BE2C (cell line): ENCODE data around the gene DDX21.

Experiments used
- DNase-seq: peaks from one replicate; pipeline ENCODE4 v3.0.0-alpha.2; 2020
- H3K27me3 ChIP-seq: fragments of 250-450 bp; sonication (Bioruptor Pico); 2 replicates; pipeline ENCODE4 v1.5.1; 2020; ENCODE audit warnings: mild to moderate bottlenecking
- H3K36me3 ChIP-seq: fragments of 250-450 bp; sonication (Bioruptor Pico); 2 replicates; pipeline ENCODE4 v1.5.1; 2020; ENCODE audit warnings: mild to moderate bottlenecking
- H3K4me1 ChIP-seq: fragments of 250-450 bp; sonication (Bioruptor Pico); 2 replicates; pipeline ENCODE4 v1.5.1; 2020
- H3K4me3 ChIP-seq: 2 replicates; pipeline ENCODE4 v1.5.1; 2011; ENCODE audit warnings: low read depth, low read length
- H3K9me3 ChIP-seq: fragments of 250-450 bp; sonication (Bioruptor Pico); 2 replicates; pipeline ENCODE4 v1.5.1; 2020
- TF ChIP-seq, protein P1 (sequence below): IDR thresholded peaks from 2 replicates; pipeline ENCODE4 v1.5.1; 2012; ENCODE audit warnings: mild to moderate bottlenecking, low read depth, low read length

Gene DDX21

DNA sequence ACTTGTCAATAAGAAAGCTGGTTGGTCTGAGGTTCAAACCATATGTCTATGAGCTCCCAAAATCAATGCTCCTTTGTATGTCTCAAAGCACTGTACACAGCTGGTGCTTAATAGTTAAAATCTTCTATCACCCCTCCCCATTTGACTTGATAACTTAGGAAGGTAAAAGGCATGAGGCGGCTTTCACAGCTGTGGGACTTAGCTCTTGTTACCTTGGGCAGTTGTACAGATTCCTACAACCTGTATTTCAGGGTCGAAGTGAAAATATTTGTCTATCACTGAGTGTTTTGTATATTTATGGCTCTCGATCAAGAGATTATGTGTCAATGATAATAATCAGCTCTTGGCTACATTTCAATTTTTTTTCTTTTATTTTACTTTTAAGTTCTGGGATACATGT, 31.6 kb downstream of the DDX21 start:
- H3K4me1 ChIP-seq = no peaks in the 10 kb centered on the region
- H3K4me3 ChIP-seq = no peak overlapping the region
- no peaks in the 10 kb centered on the region for H3K27me3 ChIP-seq
- H3K9me3 ChIP-seq = no peaks in the 10 kb centered on the region
- DNase-seq = no peak
- H3K36me3 ChIP-seq = peaks cover 23% of the 10 kb centered on the region
- TF ChIP-seq, protein P1, sequence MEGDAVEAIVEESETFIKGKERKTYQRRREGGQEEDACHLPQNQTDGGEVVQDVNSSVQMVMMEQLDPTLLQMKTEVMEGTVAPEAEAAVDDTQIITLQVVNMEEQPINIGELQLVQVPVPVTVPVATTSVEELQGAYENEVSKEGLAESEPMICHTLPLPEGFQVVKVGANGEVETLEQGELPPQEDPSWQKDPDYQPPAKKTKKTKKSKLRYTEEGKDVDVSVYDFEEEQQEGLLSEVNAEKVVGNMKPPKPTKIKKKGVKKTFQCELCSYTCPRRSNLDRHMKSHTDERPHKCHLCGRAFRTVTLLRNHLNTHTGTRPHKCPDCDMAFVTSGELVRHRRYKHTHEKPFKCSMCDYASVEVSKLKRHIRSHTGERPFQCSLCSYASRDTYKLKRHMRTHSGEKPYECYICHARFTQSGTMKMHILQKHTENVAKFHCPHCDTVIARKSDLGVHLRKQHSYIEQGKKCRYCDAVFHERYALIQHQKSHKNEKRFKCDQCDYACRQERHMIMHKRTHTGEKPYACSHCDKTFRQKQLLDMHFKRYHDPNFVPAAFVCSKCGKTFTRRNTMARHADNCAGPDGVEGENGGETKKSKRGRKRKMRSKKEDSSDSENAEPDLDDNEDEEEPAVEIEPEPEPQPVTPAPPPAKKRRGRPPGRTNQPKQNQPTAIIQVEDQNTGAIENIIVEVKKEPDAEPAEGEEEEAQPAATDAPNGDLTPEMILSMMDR = no peak

DNA sequence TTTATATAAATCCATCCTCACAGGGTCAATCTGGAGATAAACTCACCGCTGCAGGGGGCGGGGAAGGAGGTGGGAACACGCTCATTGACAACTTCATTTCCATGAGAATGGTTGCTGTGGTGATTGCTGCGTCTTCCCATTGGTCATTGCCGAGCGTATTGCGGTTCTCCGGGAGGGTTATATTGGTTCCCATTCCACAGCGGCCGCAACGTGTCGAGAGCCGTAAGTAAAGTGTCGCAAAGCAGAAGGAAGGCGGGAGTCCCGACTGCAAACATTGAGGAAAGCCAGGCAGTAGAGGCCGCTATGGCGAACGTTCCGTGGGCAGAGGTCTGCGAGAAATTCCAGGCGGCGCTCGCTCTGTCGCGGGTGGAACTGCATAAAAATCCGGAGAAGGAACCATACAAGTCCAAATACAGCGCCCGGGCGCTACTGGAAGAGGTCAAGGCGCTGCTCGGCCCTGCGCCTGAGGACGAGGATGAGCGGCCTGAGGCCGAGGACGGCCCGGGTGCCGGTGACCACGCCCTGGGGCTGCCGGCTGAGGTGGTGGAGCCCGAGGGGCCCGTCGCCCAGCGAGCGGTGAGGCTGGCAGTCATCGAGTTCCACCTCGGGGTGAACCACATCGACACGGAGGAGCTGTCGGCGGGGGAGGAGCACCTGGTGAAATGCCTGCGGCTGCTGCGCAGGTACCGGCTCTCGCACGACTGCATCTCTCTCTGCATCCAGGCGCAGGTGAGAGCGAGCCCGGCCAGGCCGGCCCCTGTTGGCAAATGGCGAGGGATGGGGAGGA, 32.8 kb downstream of the DDX21 start, which contains the start of gene KIFBP:
TSS of gene KIFBP (plus strand) at position 274 of the 787 bp plus-strand sequence. CDS start at position 304, 30 bp downstream.
- Histone ChIP-seq H3K4me3 (peak within 1 kb of the TSS; percentile 95), H3K36me3 (peaks cover 14% of the 10 kb centered on the region), H3K9me3 (no peaks in the 10 kb centered on the region), H3K27me3 (no peaks in the 10 kb centered on the region), H3K4me1 (no peaks in the 10 kb centered on the region)
- TF ChIP-seq, protein P1 = peak; percentile 40
- DNase-seq = peak; percentile 91

DNA sequence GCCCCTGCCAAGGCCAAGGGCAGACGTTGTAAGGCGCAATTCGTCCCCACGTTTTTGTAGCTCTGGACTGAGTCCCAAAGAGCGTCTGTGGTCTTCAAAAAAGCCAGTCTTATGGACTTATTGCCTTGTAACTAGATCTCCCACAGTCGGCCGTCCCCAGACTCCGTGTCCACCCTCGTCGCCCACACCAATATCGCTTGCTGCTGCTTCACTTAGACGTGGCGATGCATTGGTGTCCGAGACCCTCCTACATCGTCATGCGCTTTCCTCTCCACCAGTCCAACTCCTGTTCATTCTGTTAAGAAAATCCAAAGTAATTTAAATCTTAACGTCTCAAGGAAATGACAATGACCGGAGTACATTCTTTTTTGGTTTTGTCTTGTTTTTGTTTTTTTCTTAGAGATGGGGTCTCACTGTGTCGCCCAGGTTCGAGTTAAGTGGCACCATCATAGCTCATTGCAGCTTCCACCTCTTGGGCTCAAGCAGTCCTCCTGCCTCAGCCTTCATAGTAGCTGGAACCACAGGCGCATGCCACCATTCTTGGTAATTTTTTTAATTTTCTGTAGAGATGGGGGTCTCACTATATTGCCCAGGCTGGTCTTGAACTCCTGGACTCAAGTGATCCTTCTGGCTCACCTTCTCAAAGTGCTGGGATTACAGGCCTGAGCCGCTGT, 33.5 kb downstream of the DDX21 start:
- H3K27me3 ChIP-seq = no peaks in the 10 kb centered on the region
- H3K4me1 ChIP-seq = no peaks in the 10 kb centered on the region
- peaks cover 10% of the 10 kb centered on the region for H3K36me3 ChIP-seq
- no peaks in the 10 kb centered on the region for H3K9me3 ChIP-seq
- TF ChIP-seq, protein P1 = no peak
- peak overlapping the region; percentile 95 for H3K4me3 ChIP-seq
- no peak for DNase-seq

DNA sequence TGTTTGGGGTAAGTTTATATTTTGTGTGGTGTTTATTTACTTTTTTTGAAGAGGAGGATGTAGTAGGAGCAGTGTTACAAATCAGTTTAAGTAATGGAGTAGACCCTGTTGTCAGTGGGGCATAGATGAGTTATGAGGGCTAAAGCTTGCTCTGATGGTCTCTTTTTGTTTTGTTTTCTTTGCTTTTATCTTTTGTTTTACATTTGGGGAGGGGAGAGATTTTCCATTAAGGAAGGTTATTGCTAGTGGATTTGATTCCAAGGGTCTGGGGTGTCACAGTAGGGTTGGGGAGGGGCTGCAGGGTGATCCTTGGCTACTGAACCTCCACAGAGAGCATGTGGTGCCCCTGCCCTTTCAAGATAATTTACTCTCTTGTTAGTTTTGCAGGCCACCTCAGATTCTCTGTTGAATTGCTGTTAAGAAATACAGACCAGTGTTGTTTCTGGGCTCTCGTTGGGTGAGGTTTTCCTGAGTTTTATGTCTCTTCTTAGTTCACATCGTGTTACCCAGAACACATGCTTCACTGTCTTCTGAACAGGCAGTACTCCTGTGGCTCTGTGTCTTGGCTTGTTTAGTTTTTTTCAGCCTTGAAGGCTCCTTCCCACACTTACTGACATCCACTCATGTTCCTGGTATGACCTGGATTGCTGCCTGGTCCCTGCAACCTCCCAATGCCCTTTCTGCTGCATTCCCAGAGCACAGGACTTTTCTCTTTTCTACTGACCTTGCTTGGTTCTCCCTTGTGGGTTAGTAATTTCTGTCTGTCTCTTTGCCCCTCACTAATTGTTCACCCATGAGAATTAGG, 36.9 kb downstream of the DDX21 start:
- no peaks in the 10 kb centered on the region for H3K36me3 ChIP-seq
- H3K9me3 ChIP-seq = no peaks in the 10 kb centered on the region
- no peaks in the 10 kb centered on the region for H3K27me3 ChIP-seq
- DNase-seq = no peak
- TF ChIP-seq, protein P1 = no peak
- no peak overlapping the region for H3K4me3 ChIP-seq
- H3K4me1 ChIP-seq = no peaks in the 10 kb centered on the region

DNA sequence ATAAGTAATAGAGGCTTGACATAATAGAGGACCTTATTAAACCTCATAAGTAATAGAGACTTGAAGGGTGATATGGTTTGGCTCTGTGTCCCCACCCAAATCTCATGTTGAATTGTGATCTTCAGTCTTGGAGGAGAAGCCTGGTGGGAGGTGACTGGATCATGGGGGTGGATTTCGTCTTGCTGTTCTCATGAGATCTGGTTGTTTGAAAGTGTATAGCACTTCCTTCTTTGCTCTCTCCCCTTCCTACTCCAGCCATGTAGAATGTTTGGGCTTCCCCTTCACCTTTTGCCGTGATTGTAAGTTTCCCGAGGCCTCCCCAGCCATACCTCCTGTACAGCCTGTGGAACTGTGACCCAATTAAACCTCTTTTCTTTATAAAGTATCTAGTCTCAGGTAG, 41.2 kb downstream of the DDX21 start:
- Histone ChIP-seq H3K36me3 (no peaks in the 10 kb centered on the region), H3K27me3 (no peaks in the 10 kb centered on the region), H3K4me1 (no peaks in the 10 kb centered on the region), H3K9me3 (no peaks in the 10 kb centered on the region), H3K4me3 (no peak overlapping the region)
- DNase-seq = no peak
- TF ChIP-seq, protein P1 = no peak
